H1 (cell line): ENCODE measurements around the gene TBX4. TPM values are rescaled to one million over a fixed set of nuclear protein-coding genes. Genes with fewer than 3 reads are reported as not detected.

Source experiments
- CHD7 ChIP-seq: fragments of 300-600 bp; sonication (generic); IDR thresholded peaks from 2 replicates; pipeline ENCODE4 v1.7.1; 2012; ENCODE audit warnings: low read length, moderate library complexity, mild to moderate bottlenecking, inconsistent platforms; ENCODE audit not compliant: insufficient replicate concordance
- SP2 ChIP-seq: IDR thresholded peaks from 2 replicates; pipeline ENCODE4 v1.6.1; 2012; ENCODE audit warnings: mild to moderate bottlenecking, low read length, inconsistent platforms
- SP4 ChIP-seq: IDR thresholded peaks from 2 replicates; pipeline ENCODE4 v1.6.1; 2012; ENCODE audit warnings: low read length, inconsistent platforms
- SUZ12 ChIP-seq: fragments of 200-600 bp; sonication (generic); IDR thresholded peaks from 2 replicates; pipeline ENCODE4 v1.6.1; 2012; ENCODE audit warnings: mild to moderate bottlenecking, inconsistent platforms, low read length, moderate library complexity, mixed read lengths
- TBP ChIP-seq: IDR thresholded peaks from 2 replicates; pipeline ENCODE4 v1.6.1; 2011; ENCODE audit warnings: low read depth, low read length, improper control_type of control experiment
- USF2 ChIP-seq: IDR thresholded peaks from 2 replicates; pipeline ENCODE4 v1.6.1; 2011; ENCODE audit warnings: low read length, improper control_type of control experiment
- polyA plus RNA-seq, 7 experiments: library from polyadenylated mRNA; depleted of rRNA in 3 of 7; stranded (reverse) in 5 of 7; unstranded in 2 of 7; fragments of >200 nt in 5 of 7; fragments of 200-250 nt in 2 of 7; gene quantifications; 1 replicate in 5 of 7; 2 replicates in 1 of 7; 4 replicates in 1 of 7; pipeline versions ENCODE4 v1.2.1 to v1.2.3, GENCODE V29; 2011 to 2013; ENCODE audit warnings: missing spikeins in 2 of 7, mixed read lengths in 2 of 7
- total RNA-seq: library from RNA; stranded (reverse); fragmentation: NEBNext Ultra II Directional; extraction: Animal tissue kit (Norgen Biotek cat#: 25700); gene quantifications from 2 replicates; pipeline ENCODE4 v1.2.1, GENCODE V29; 2021

The TBX4 gene
- total and polyA plus RNA-seq, 2 of the 8 experiments (the other 6 are each of a cell fraction or from before 2014, with no cell fraction given), result 0.02 TPM; not detected in 1

GRCh38 chr17:61420052-61420451 is 32.2 kb upstream of the TBX4 start (continued):
- no peak for TF ChIP-seq CHD7
- TF ChIP-seq SP2, result no peak
- no peak for TF ChIP-seq USF2
- no peak for TF ChIP-seq SUZ12
- no peak for TF ChIP-seq SP4
- TF ChIP-seq TBP, result no peak
